Lower leg skin (tissue), 3 donors: ENCODE results near the gene TMEM38A.

Experiments
- CTCF ChIP-seq, 3 donors: fragments of 450-650 bp; IDR thresholded peaks; one replicate each; pipeline ENCODE4 v1.5.1; 2016; ENCODE audit warnings: antibody characterized with exemption in 3 of 3, mild to moderate bottlenecking in 3 of 3, moderate library complexity in 2 of 3
- POLR2A ChIP-seq, 2 donors: fragments of 450-650 bp; IDR thresholded peaks; one replicate each; pipeline ENCODE4 v1.6.1; 2016 to 2017; ENCODE audit warnings: antibody characterized with exemption in 2 of 2, mild to moderate bottlenecking in 1 of 2, moderate library complexity in 1 of 2

GRCh38 chr19:16615808-16616207 lies 45.1 kb upstream of the TMEM38A start:
- no peak for TF ChIP-seq CTCF (IDR thresholded peaks at IDR 0.05)
- TF ChIP-seq POLR2A (IDR thresholded peaks at IDR 0.05), result no peak
